ENCODE data around the gene GRXCR1.

- TF ChIP-seq, protein P1, sequence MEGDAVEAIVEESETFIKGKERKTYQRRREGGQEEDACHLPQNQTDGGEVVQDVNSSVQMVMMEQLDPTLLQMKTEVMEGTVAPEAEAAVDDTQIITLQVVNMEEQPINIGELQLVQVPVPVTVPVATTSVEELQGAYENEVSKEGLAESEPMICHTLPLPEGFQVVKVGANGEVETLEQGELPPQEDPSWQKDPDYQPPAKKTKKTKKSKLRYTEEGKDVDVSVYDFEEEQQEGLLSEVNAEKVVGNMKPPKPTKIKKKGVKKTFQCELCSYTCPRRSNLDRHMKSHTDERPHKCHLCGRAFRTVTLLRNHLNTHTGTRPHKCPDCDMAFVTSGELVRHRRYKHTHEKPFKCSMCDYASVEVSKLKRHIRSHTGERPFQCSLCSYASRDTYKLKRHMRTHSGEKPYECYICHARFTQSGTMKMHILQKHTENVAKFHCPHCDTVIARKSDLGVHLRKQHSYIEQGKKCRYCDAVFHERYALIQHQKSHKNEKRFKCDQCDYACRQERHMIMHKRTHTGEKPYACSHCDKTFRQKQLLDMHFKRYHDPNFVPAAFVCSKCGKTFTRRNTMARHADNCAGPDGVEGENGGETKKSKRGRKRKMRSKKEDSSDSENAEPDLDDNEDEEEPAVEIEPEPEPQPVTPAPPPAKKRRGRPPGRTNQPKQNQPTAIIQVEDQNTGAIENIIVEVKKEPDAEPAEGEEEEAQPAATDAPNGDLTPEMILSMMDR (IDR thresholded peaks at IDR 0.05; ENCODE audit: low read depth, low read length): no peak
- TF ChIP-seq EZH2phosphoT487 (IDR thresholded peaks at IDR 0.05; ENCODE audit: low read depth): no peak
These were observed 149.1 kb downstream of the GRXCR1 start for GRCh38 chr4:43041632-43042031.
